Small intestine (tissue), 7 donors: ENCODE measurements around the gene SORBS2. TPM values are rescaled to one million over a fixed set of nuclear protein-coding genes. Genes with fewer than 3 reads are reported as not detected.

Source experiments
- DNase-seq, 2 donors: peaks; one replicate each; pipeline versions ENCODE4 v3.0.0 to v3.0.0-alpha.2; 2013
- FAIRE-seq: peaks from 2 replicates; lab custom pipeline; 2012; peaks lifted over from hg19 to GRCh38; lab: Jason Lieb, UNC
- H3K27ac ChIP-seq, 3 donors: one replicate each; pipeline ENCODE4 v1.5.1; 2013; ENCODE audit warnings: low read length in 2 of 3, mild to moderate bottlenecking in 2 of 3, control low read depth in 1 of 3, inconsistent platforms in 1 of 3, low read depth in 1 of 3, moderate library complexity in 1 of 3
- H3K27me3 ChIP-seq, 3 donors: one replicate each; pipeline ENCODE4 v1.6.1; 2013; ENCODE audit warnings: low read length in 3 of 3, inconsistent platforms in 1 of 3; ENCODE audit not compliant: control insufficient read depth in 3 of 3, insufficient read depth in 3 of 3
- H3K36me3 ChIP-seq, 3 donors: one replicate each; pipeline ENCODE4 v1.6.1; 2013; ENCODE audit warnings: low read length in 3 of 3, inconsistent platforms in 1 of 3, low read depth in 1 of 3, mild to moderate bottlenecking in 1 of 3, moderate library complexity in 1 of 3; ENCODE audit not compliant: control insufficient read depth in 3 of 3, insufficient read depth in 2 of 3
- H3K4me1 ChIP-seq, 3 donors: one replicate each; pipeline ENCODE4 v1.6.1; 2013; ENCODE audit warnings: low read length in 2 of 3, inconsistent platforms in 1 of 3, low read depth in 1 of 3, mild to moderate bottlenecking in 1 of 3, moderate library complexity in 1 of 3; ENCODE audit not compliant: control insufficient read depth in 3 of 3, insufficient read depth in 2 of 3
- H3K4me3 ChIP-seq, 3 donors: one replicate each; pipeline ENCODE4 v1.5.1; 2013; ENCODE audit warnings: low read length in 3 of 3, control low read depth in 1 of 3, inconsistent platforms in 1 of 3, low read depth in 1 of 3, mild to moderate bottlenecking in 1 of 3, moderate library complexity in 1 of 3
- H3K9me3 ChIP-seq, 2 donors: one replicate each; pipeline ENCODE4 v1.6.1; 2013; ENCODE audit warnings: low read depth in 1 of 2, low read length in 1 of 2; ENCODE audit not compliant: control insufficient read depth in 2 of 2, insufficient read depth in 1 of 2
- WGBS, 3 donors: extraction: QIAGEN DNeasy Blood & Tissue Kit; methylation state at CpG; one replicate each; pipeline ENCODE4 v1.1.7; 2013; 5-methylcytosine and 5-hydroxymethylcytosine counted together
- polyA plus RNA-seq, 4 donors: library from polyadenylated mRNA; stranded (reverse) in 3 of 4; unstranded in 1 of 4; fragments of 200-250 nt in 3 of 4; fragments of 120-200 nt in 1 of 4; gene quantifications; one replicate each; pipeline versions ENCODE4 v1.2.1 to v1.2.3, GENCODE V29; 2013
- donor health status: healthy with polysubstance abuse.
- donor health status: control.
- donor health status: control.
- donor health status: Bipolar disorder and iron deficiency.
- donor health status: healthy.

SORBS2 gene
- polyA plus RNA-seq, 4 donors = 1.6 to 36.5 (median 16.1) TPM

DNA sequence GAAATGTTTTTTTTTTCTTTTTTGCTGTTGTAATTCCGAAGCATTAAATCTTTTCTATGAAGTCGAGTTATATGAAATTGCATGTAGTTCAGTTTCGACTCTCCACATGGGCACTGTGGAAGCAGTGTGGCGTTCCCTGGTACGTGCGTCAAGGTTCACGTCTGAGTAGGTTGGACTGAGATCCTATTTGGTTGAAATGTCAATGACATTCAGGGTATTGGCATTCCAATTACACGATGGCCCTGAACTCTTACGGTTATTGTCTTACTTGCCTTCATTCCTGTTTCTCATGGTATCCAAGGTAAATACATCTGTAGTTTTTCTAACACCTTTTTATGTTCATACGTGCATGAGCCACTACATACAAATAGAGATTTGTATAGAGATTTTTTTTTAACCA is 128.8 kb downstream of the SORBS2 start:
- no peaks in the 10 kb centered on the region for H3K9me3 ChIP-seq
- peaks cover 0 to 4% (median 0%) of the 10 kb centered on the region in 3 donors for H3K36me3 ChIP-seq
- DNase-seq = no peak
- 88 to 94% (median 90%) methylated on average over 10 of the region's 10 CpGs for WGBS, 3 donors
- H3K4me3 ChIP-seq = no peak overlapping the region
- H3K27me3 ChIP-seq = no peaks in the 10 kb centered on the region
- no peak overlapping the region for H3K27ac ChIP-seq
- no peaks in the 10 kb centered on the region for H3K4me1 ChIP-seq
- FAIRE-seq = no peak

DNA sequence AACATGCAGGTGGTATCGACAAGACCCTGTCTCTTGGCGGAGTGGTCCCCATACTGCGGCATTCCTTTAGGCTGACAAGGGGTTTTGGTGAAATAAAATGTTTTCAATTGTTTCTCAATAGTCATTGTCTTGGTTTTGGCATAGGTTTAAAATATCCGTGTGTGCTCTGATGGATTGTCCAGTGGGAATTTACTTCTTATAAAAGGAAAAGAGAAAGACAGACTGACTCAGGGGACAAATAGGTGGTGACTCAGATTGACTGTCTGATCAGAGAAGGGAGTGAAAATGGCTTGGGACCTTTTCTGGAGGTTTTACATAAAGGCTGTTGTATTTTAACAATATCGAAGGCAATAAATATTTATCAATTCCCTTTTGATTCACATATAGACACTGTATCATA is 129.8 kb downstream of the SORBS2 start:
- no peak for FAIRE-seq
- Histone ChIP-seq H3K27ac (no peak overlapping the region), H3K9me3 (peaks cover 0 to under 1% of the 10 kb centered on the region in 2 donors), H3K4me3 (no peak overlapping the region), H3K4me1 (no peaks in the 10 kb centered on the region), H3K36me3 (peaks cover 0 to 4% (median 0%) of the 10 kb centered on the region in 3 donors), H3K27me3 (no peaks in the 10 kb centered on the region)
- no peak for DNase-seq
- WGBS, 3 donors = 91 to 95% (median 95%) methylated on average over 5 of the region's 5 CpGs

DNA sequence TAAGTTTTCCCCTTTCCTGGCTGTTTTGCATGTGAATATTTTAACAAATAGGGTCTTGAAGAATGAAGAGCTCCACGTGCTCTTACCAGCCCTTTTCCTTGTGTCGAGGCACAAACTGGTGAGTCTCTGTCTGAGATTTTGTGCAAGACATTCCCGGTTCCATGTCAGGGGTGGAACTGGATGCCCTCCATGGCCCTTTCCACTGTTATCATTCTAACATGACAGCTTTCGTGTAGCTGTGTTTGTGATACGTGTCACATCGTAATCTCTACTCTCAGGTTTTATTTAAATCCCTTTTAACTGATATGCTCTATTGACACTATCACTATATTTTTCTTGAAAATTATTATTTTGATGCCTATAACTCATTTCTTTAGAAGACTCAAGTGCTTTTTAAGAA is 130.4 kb downstream of the SORBS2 start:
- FAIRE-seq = no peak
- no peaks in the 10 kb centered on the region for H3K4me1 ChIP-seq

DNA sequence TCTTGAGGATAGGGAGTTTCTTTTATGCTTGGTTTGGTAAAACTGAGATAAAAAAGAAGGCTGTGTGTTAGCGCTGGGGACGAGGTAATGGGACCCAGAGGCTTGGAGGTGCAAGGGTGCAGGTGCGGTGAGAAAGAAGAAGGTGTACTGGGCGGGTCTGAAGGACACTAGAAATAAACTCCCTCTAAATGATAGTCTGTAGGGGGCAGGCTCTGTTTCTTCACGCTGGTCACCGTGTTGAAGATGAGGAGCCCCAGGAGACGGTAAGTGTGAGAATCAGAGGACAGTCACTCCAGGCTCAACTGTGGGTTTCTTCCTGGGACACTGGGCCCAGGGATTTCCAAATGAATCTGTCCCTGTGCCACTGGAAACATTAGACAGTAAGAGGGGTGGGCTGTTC is 131.4 kb downstream of the SORBS2 start:
- DNase-seq (no peak), FAIRE-seq (no peak)
- Histone ChIP-seq H3K27ac (no peak overlapping the region), H3K9me3 (peaks cover 0 to 4% of the 10 kb centered on the region in 2 donors), H3K27me3 (no peaks in the 10 kb centered on the region), H3K36me3 (peaks cover 0 to 9% (median 0%) of the 10 kb centered on the region in 3 donors), H3K4me3 (no peak overlapping the region), H3K4me1 (no peaks in the 10 kb centered on the region)
- WGBS, 3 donors = 87 to 91% (median 87%) methylated on average over 7 of the region's 7 CpGs

More for the DNA sequence above, 130.4 kb downstream of the SORBS2 start:
- DNase-seq = no peak
- Histone ChIP-seq H3K4me3 (no peak overlapping the region), H3K27me3 (no peaks in the 10 kb centered on the region), H3K9me3 (peaks cover 0 to 4% of the 10 kb centered on the region in 2 donors), H3K36me3 (peaks cover 0 to 9% (median 0%) of the 10 kb centered on the region in 3 donors), H3K27ac (no peak overlapping the region)
- WGBS, 3 donors = 82 to 94% (median 90%) methylated on average over 6 of the region's 6 CpGs

DNA sequence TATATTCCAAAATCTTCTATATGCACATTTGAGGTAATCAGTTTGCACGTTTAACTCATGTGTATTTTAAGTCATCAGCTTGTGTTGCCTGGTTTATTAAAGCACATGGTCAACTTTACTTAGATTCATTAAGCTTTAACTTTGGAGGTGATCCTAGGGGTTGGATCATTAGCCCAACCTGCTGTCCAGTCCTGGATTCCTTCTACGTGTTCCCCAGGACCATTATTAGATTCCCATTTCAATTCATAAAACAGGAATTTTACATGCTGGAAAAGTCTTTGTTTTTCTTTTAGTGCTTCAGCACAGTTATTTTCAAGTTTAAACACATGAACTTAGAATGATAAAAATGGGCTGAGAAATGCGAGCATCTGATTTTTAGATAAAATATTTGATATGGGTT is 132.5 kb downstream of the SORBS2 start:
- 84 to 89% (median 85%) methylated on average over 3 of the region's 3 CpGs for WGBS, 3 donors
- no peak for FAIRE-seq
- Histone ChIP-seq H3K36me3 (peaks cover 0 to 13% (median 0%) of the 10 kb centered on the region in 3 donors), H3K9me3 (peaks cover 0 to 4% of the 10 kb centered on the region in 2 donors), H3K27ac (no peak overlapping the region), H3K27me3 (no peaks in the 10 kb centered on the region), H3K4me3 (no peak overlapping the region), H3K4me1 (no peaks in the 10 kb centered on the region)
- DNase-seq = no peak

DNA sequence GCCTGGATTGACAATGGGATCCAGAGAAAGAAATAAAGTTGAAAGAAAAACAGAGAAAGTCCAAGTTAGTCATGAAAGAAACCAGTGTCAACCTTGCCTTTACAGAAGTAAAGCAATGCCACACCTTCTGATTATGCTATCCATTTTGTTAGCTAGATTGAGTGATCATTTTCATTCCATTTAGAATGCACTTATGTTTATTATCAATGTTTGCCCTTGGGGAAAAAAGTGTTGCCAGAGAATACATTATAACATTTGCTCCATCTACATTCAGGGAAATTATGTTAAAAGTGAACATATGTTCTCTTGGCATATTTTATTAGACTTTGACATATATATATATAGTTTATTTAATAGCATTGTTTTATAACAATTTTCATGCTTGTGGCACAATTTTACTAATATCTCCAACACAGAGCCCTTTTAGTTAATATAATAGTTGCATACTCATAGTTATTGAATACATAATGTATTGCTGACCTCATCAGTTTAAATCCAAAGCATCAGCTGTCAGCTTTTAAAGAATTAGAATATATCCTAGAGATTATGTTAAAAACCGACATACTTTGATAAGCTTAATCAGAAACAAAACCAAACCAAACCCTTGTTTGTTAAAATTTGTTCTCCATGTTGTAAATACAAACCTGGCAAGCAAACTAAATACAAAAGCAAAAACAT is 134.2 kb downstream of the SORBS2 start:
- 78 to 83% (median 82%) methylated on average over 1 of the region's 1 CpG for WGBS, 3 donors
- H3K27me3 ChIP-seq = no peaks in the 10 kb centered on the region
- peaks cover 0 to 4% of the 10 kb centered on the region in 2 donors for H3K9me3 ChIP-seq
- no peaks in the 10 kb centered on the region for H3K4me1 ChIP-seq
- FAIRE-seq = no peak
- no peak overlapping the region for H3K4me3 ChIP-seq
- H3K27ac ChIP-seq = no peak overlapping the region
- peaks cover 0 to 13% (median 0%) of the 10 kb centered on the region in 3 donors for H3K36me3 ChIP-seq
- no peak for DNase-seq

DNA sequence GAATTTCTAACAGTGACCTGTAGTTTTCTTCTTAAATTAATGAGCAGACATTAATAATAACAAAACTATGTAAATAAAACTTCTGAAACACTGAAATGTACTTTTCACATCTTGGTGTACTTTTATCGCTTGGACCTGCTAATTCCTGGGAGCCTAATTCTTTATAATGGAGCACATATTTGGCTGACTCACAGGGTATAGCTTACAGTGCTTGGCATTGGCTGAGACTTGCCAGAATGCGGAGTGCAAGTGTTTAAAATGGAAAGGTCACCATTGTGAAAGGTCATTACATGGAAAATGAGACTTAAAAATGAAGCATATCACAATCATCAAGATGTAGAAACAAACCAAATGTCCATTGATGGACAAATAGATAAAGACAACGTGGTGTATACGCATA is 139.4 kb downstream of the SORBS2 start:
- H3K27ac ChIP-seq = no peak overlapping the region
- peaks cover 0 to 4% of the 10 kb centered on the region in 2 donors for H3K9me3 ChIP-seq
- 61 to 69% (median 68%) methylated on average over 4 of the region's 4 CpGs for whole genome bisulfite sequencing, 3 donors
- H3K4me3 ChIP-seq = no peak overlapping the region
- no peaks in the 10 kb centered on the region for H3K27me3 ChIP-seq
- no peak for DNase-seq
- H3K4me1 ChIP-seq = no peaks in the 10 kb centered on the region
- no peak for FAIRE-seq
- H3K36me3 ChIP-seq = peaks cover 0 to 16% (median 0%) of the 10 kb centered on the region in 3 donors

DNA sequence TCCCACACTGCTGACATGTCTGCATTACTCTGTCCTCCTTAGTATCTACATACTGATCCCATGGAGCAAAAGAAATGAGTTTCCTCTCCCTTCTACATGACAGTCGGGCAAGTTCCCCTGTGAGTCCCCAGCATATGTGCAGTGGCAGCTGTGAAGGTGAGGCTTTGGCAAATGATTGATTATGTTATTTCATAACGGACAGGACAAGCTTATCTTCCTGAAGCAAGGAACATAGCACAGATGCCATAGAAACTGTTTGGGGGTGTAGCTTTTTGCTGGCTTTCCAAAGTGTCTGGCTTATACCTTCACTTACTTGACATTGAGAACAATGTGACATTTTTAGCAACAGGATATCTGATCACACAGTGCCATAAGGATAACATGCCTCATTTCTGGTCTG is 139.8 kb downstream of the SORBS2 start:
- 21 to 56% (median 39%) methylated on average over 2 of the region's 2 CpGs for WGBS, 3 donors
- no peak overlapping the region for H3K27ac ChIP-seq
- FAIRE-seq (no peak), DNase-seq (no peak)
- peaks cover 0 to 3% of the 10 kb centered on the region in 2 donors for H3K9me3 ChIP-seq
- peaks cover 0 to 15% (median 0%) of the 10 kb centered on the region in 3 donors for H3K36me3 ChIP-seq
- no peaks in the 10 kb centered on the region for H3K27me3 ChIP-seq
- H3K4me3 ChIP-seq = no peak overlapping the region
- H3K4me1 ChIP-seq = no peaks in the 10 kb centered on the region
